Caco-2 (cell line): ENCODE measurements around the gene ZBED1. TPM values are rescaled to one million over a fixed set of nuclear protein-coding genes. Genes with fewer than 3 reads are reported as not detected.

Source experiments
- BruUV-seq: library from RNA; stranded (reverse); fragments of 400-500 nt; replicated peaks from 2 replicates; lab custom pipeline; 2021; lab: Mats Ljungman, UMichigan
- CTCF ChIA-PET: fragments of 300-600 bp; sonication (Branson Sonifier 250); formaldehyde crosslinking; loops from one replicate; lab custom pipeline; 2022; ENCODE audit warnings: antibody characterized with exemption; lab: Charles Lee
- POLR2A ChIA-PET: fragments of 300-600 bp; sonication (Branson Sonifier 250); formaldehyde crosslinking; loops from one replicate; lab custom pipeline; 2022; ENCODE audit warnings: antibody characterized with exemption; lab: Charles Lee
- DNase-seq, 2 experiments: peaks; one replicate each; pipeline versions ENCODE4 v3.0.0 to v3.0.0-alpha.2; 2020 to 2022
- H3K27me3 ChIP-seq: replicated peaks from 2 replicates; pipeline ENCODE4 v1.6.0; 2011; ENCODE audit warnings: low read length; ENCODE audit not compliant: control insufficient read depth, insufficient read depth
- H3K36me3 ChIP-seq: 2 replicates; pipeline ENCODE4 v1.5.1; 2011; ENCODE audit warnings: low read length; ENCODE audit not compliant: control insufficient read depth, insufficient read depth
- H3K4me1 ChIP-seq: fragments of 250-450 bp; sonication (Bioruptor Pico); 2 replicates; pipeline ENCODE4 v1.5.1; 2020; ENCODE audit warnings: mild to moderate bottlenecking
- H3K4me3 ChIP-seq: 2 replicates; pipeline ENCODE4 v1.5.1; 2011; ENCODE audit warnings: low read depth, mild to moderate bottlenecking, control low read depth, low read length
- H3K9me3 ChIP-seq: fragments of 250-450 bp; sonication (Bioruptor Pico); 2 replicates; pipeline ENCODE4 v1.5.1; 2020; ENCODE audit warnings: mild to moderate bottlenecking, moderate library complexity
- H3K27ac Mint-ChIP-seq: one replicate; pipeline ENCODE4 v1.8.0; 2022; ENCODE audit warnings: mixed read lengths; ENCODE audit not compliant: unreplicated experiment
- H3K27me3 Mint-ChIP-seq: one replicate; pipeline ENCODE4 v1.8.0; 2022; ENCODE audit warnings: mixed read lengths; ENCODE audit not compliant: insufficient read depth, unreplicated experiment
- H3K36me3 Mint-ChIP-seq: one replicate; pipeline ENCODE4 v1.8.0; 2022; ENCODE audit warnings: mild to moderate bottlenecking, mixed read lengths; ENCODE audit not compliant: insufficient read depth, unreplicated experiment
- H3K4me1 Mint-ChIP-seq: one replicate; pipeline ENCODE4 v1.8.0; 2022; ENCODE audit warnings: low read depth, mixed read lengths; ENCODE audit not compliant: unreplicated experiment
- H3K4me3 Mint-ChIP-seq: one replicate; pipeline ENCODE4 v1.8.0; 2022; ENCODE audit warnings: mild to moderate bottlenecking, moderate library complexity, mixed read lengths; ENCODE audit not compliant: unreplicated experiment
- H3K9me3 Mint-ChIP-seq: one replicate; pipeline ENCODE4 v1.8.0; 2022; ENCODE audit warnings: mixed read lengths; ENCODE audit not compliant: unreplicated experiment
- CTCF ChIP-seq, 2 experiments: fragments of 200-600 bp in 1 of 2; IDR thresholded peaks; 1 replicate in 1 of 2; 2 replicates in 1 of 2; pipeline versions ENCODE4 v1.5.1 to v1.8.0; 2011 to 2022; ENCODE audit warnings: antibody characterized with exemption in 1 of 2, control low read depth in 1 of 2, inconsistent platforms in 1 of 2, low read depth in 1 of 2, low read length in 1 of 2, mild to moderate bottlenecking in 1 of 2, moderate library complexity in 1 of 2; ENCODE audit not compliant: insufficient read depth in 1 of 2, severe bottlenecking in 1 of 2, unreplicated experiment in 1 of 2
- intact Hi-C: fragments of 100-400 bp; cut with micrococcal nuclease; formaldehyde crosslinking; loops from one replicate; pipeline ENCODE4 v1.10.0; 2022; ENCODE audit not compliant: unreplicated experiment
- total RNA-seq: library from RNA; stranded (reverse); gene quantifications from 2 replicates; pipeline ENCODE4 v1.2.3, GENCODE V29; 2022

The ZBED1 gene
- total RNA-seq, 1 experiment from 2014 or later, result 68.8 TPM

GRCh38 chrX:2497961-2498780 lies 2.6 kb downstream of the ZBED1 start:
- peak; percentile 72 to 78 for DNase-seq
- no TSS peak for BruUV-seq
- POLR2A ChIA-PET, result no interaction called here
- TF ChIP-seq CTCF (IDR thresholded peaks at IDR 0.05; ENCODE audit: insufficient read depth in 1 of 2, low read depth in 1 of 2, low read length in 1 of 2, severe bottlenecking in 1 of 2, unreplicated experiment in 1 of 2), result no peak
- Mint-ChIP-seq H3K4me1 (no peaks in the 10 kb centered on the region), H3K27me3 (no peaks in the 10 kb centered on the region), H3K9me3 (no peaks in the 10 kb centered on the region), H3K4me3 (peak overlapping the region; percentile 74), H3K27ac (peak overlapping the region; percentile 89), H3K36me3 (peaks cover 51% of the 10 kb centered on the region)
- intact Hi-C loops, result loop anchor here (1.0 to 5.0 kb wide), 5 partner anchors 15 to 176 kb away; no protein-coding TSS in a partner anchor
- H3K27me3 ChIP-seq, result no peaks in the 10 kb centered on the region
- peak overlapping the region; percentile 48 for H3K4me3 ChIP-seq
- CTCF ChIA-PET, result no interaction called here
- no peaks in the 10 kb centered on the region; the same call in 1 of the 2 replicates for H3K36me3 ChIP-seq
- H3K4me1 ChIP-seq, result peaks cover 28% of the 10 kb centered on the region
- no peaks in the 10 kb centered on the region for H3K9me3 ChIP-seq

GRCh38 chrX:2495595-2495994 lies 5.2 kb downstream of the ZBED1 start:
- H3K9me3 Mint-ChIP-seq, result no peaks in the 10 kb centered on the region
- H3K4me3 ChIP-seq, result no peak overlapping the region
- intact Hi-C loops, result loop anchor here (5.0 kb wide), 3 partner anchors 103 to 173 kb away; no protein-coding TSS in a partner anchor
- peaks cover 20% of the 10 kb centered on the region for H3K4me1 ChIP-seq
- peaks cover 2% of the 10 kb centered on the region; the same call in 1 of the 2 replicates for H3K36me3 ChIP-seq
- H3K27me3 Mint-ChIP-seq, result no peaks in the 10 kb centered on the region
- ChIA-PET POLR2A (no interaction called here), CTCF (no interaction called here)
- H3K27me3 ChIP-seq, result no peaks in the 10 kb centered on the region
- no peak for TF ChIP-seq CTCF (IDR thresholded peaks at IDR 0.05; ENCODE audit: insufficient read depth in 1 of 2, low read depth in 1 of 2, low read length in 1 of 2, severe bottlenecking in 1 of 2, unreplicated experiment in 1 of 2)
- no peak overlapping the region for H3K27ac Mint-ChIP-seq
- no peaks in the 10 kb centered on the region for H3K9me3 ChIP-seq
- H3K4me3 Mint-ChIP-seq, result no peak overlapping the region
- H3K36me3 Mint-ChIP-seq, result peaks cover 63% of the 10 kb centered on the region
- H3K4me1 Mint-ChIP-seq, result peaks cover 7% of the 10 kb centered on the region
- DNase-seq, result peak in 1 of 2 experiments; percentile 18
- no TSS peak for BruUV-seq

- H3K4me1 Mint-ChIP-seq, result peaks cover 10% of the 10 kb centered on the region
- H3K27me3 Mint-ChIP-seq, result no peaks in the 10 kb centered on the region
- no peaks in the 10 kb centered on the region for H3K9me3 Mint-ChIP-seq
- H3K36me3 Mint-ChIP-seq, result peaks cover 75% of the 10 kb centered on the region
- Histone ChIP-seq H3K9me3 (no peaks in the 10 kb centered on the region), H3K4me3 (no peak overlapping the region), H3K36me3 (peaks cover 17% of the 10 kb centered on the region), H3K27me3 (no peaks in the 10 kb centered on the region), H3K4me1 (peaks cover 18% of the 10 kb centered on the region)
- no peak overlapping the region for H3K4me3 Mint-ChIP-seq
- no TSS peak for BruUV-seq
- ChIA-PET POLR2A (no interaction called here), CTCF (no interaction called here)
- peak in 1 of 2 experiments; percentile 27 for DNase-seq
- intact Hi-C loops, result no loop called here
- no peak for TF ChIP-seq CTCF (IDR thresholded peaks at IDR 0.05; ENCODE audit: insufficient read depth in 1 of 2, low read depth in 1 of 2, low read length in 1 of 2, severe bottlenecking in 1 of 2, unreplicated experiment in 1 of 2)
- peak overlapping the region; percentile 73 for H3K27ac Mint-ChIP-seq
Measured at GRCh38 chrX:2492531-2493218, 8.1 kb downstream of the ZBED1 start.
